ENCODE results near the gene PRPF19. TPM values are rescaled to one million over a fixed set of nuclear protein-coding genes. Genes with fewer than 3 reads are reported as not detected.

The PRPF19 gene
- total and polyA plus RNA-seq, 2 of the 8 experiments (the other 6 are each of a cell fraction or from before 2014, with no cell fraction given): 107 to 141 TPM

- H3K18ac ChIP-seq (ENCODE audit: extremely low read depth, low read length): no peak overlapping the region
- no peak overlapping the region for H3K9ac ChIP-seq (replicated peaks in 1 of 4; ENCODE audit: extremely low read depth in 1 of 4, low read depth in 3 of 4, low read length in 3 of 4)
- H4K20me1 ChIP-seq (replicated peaks in 1 of 2; ENCODE audit: control insufficient read depth in 1 of 2, insufficient read depth in 2 of 2, low read length in 2 of 2): no peaks in the 10 kb centered on the region
- H2BK15ac ChIP-seq (ENCODE audit: low read length): no peak overlapping the region
- 93% methylated on average over 6 of the region's 6 CpGs; no CpG with 5 or more reads in 1 of the 2 experiments for WGBS, 2 experiments (ENCODE audit: extremely low coverage in 1 of 2, insufficient coverage in 1 of 2, insufficient read length in 1 of 2, insufficient replicate concordance in 2 of 2, low coverage in 1 of 2, low lambda C conversion rate in 2 of 2, missing lambda C conversion rate in 1 of 2)
- H4K8ac ChIP-seq (ENCODE audit: extremely low read depth, insufficient read depth, low read length): no peak overlapping the region
- ChIA-PET CTCF (ENCODE audit: partially characterized antibody) (interaction anchor here (0.6 to 9.5 kb wide), 11 partner anchors 8 to 159 kb away, joined by 3 to 52 read pairs (median 5); no protein-coding TSS in a partner anchor), POLR2A (ENCODE audit: partially characterized antibody) (interaction anchor here (0.9 to 2.1 kb wide), 4 partner anchors 15 to 102 kb away, joined by 3 to 7 read pairs (median 3); no protein-coding TSS in a partner anchor)
- no peak overlapping the region for H2BK12ac ChIP-seq (ENCODE audit: low read depth, low read length)
- H3K27ac ChIP-seq (ENCODE audit: low read depth, low read length): no peak overlapping the region
- TF ChIP-seq RXRA (IDR thresholded peaks at IDR 0.05; ENCODE audit: insufficient read depth, low read depth, low read length): no peak
- TF ChIP-seq KDM1A (IDR thresholded peaks at IDR 0.05; ENCODE audit: borderline replicate concordance, low read length): no peak
- no peak for TF ChIP-seq POU5F1 (IDR thresholded peaks at IDR 0.05; ENCODE audit: low read depth, low read length)
- no peak for TF ChIP-seq CBX8 (IDR thresholded peaks at IDR 0.05; ENCODE audit: borderline replicate concordance, low read depth, low read length)
- TF ChIP-seq SP4 (IDR thresholded peaks at IDR 0.05; ENCODE audit: low read length): no peak
- no peak for TF ChIP-seq CEBPB (IDR thresholded peaks at IDR 0.05; ENCODE audit: low read depth, low read length)
- TF ChIP-seq SIN3A (conservative IDR thresholded peaks at IDR 0.05 in 1 of 2, IDR thresholded peaks at IDR 0.05 in 1 of 2; ENCODE audit: low read depth in 1 of 2, low read length in 2 of 2): no peak
- TF ChIP-seq JUND (IDR thresholded peaks at IDR 0.05; ENCODE audit: low read length): no peak
- TF ChIP-seq RAD21 (IDR thresholded peaks at IDR 0.05 in 1 of 2, conservative IDR thresholded peaks at IDR 0.05 in 1 of 2; ENCODE audit: low read depth in 2 of 2, low read length in 2 of 2): no peak
- H3K23ac ChIP-seq (ENCODE audit: insufficient read length): no peak overlapping the region
- H3K9me3 ChIP-seq (ENCODE audit: insufficient read depth in 2 of 2, low read depth in 1 of 2, low read length in 1 of 2): no peaks in the 10 kb centered on the region
- no peak overlapping the region for H2BK20ac ChIP-seq (ENCODE audit: low read length)
- H3K27me3 ChIP-seq (replicated peaks in 1 of 4; ENCODE audit: control insufficient read depth in 3 of 4, extremely low read depth in 1 of 4, insufficient read depth in 3 of 4, low read length in 3 of 4): no peaks in the 10 kb centered on the region
- no peak overlapping the region for H2BK5ac ChIP-seq (ENCODE audit: low read depth, low read length)
- no peaks in the 10 kb centered on the region for H3K36me3 ChIP-seq (ENCODE audit: control insufficient read depth in 2 of 4, insufficient read depth in 4 of 4, low read length in 3 of 4)
- DNase-seq (ENCODE audit: low read depth in 1 of 2, low spot score in 2 of 2): no peak
- H4K5ac ChIP-seq (ENCODE audit: insufficient read length, low read depth, low read length): no peak overlapping the region
- no peak overlapping the region for H3K4ac ChIP-seq (replicated peaks; ENCODE audit: insufficient read length, low read depth, low read length)
- no peak overlapping the region for H3K14ac ChIP-seq (ENCODE audit: insufficient read length)
- H3K4me2 ChIP-seq (ENCODE audit: insufficient read depth in 1 of 2, low read depth in 2 of 2, low read length in 2 of 2): no peak overlapping the region
- H2BK120ac ChIP-seq (replicated peaks; ENCODE audit: low read depth, low read length): no peak overlapping the region
- H2AK5ac ChIP-seq (ENCODE audit: low read depth, low read length): no peak overlapping the region
- no peaks in the 10 kb centered on the region for H3K79me2 ChIP-seq (ENCODE audit: control insufficient read depth in 1 of 2, insufficient read depth in 2 of 2, low read length in 2 of 2)
- H3K56ac ChIP-seq (replicated peaks; ENCODE audit: insufficient read length, low read depth, low read length): no peak overlapping the region
- peaks cover 0 to 4% (median 0%) of the 10 kb centered on the region in 4 experiments; a peak in 4 of 7 replicates for H3K4me1 ChIP-seq (replicated peaks in 1 of 4; ENCODE audit: control insufficient read depth in 3 of 4, insufficient read depth in 4 of 4, low read length in 3 of 4)
- no peak overlapping the region for H2AFZ ChIP-seq (ENCODE audit: low read length)
- H3K79me1 ChIP-seq (ENCODE audit: low read depth, low read length): no peaks in the 10 kb centered on the region
- no peak overlapping the region for H4K91ac ChIP-seq (replicated peaks; ENCODE audit: insufficient read length, low read length)
- H3K23me2 ChIP-seq (ENCODE audit: low read depth, low read length): no peaks in the 10 kb centered on the region
- no peak overlapping the region for H3K4me3 ChIP-seq (ENCODE audit: extremely low read depth in 1 of 4, insufficient read depth in 2 of 4, low read depth in 3 of 4, low read length in 4 of 4)
- FAIRE-seq: no peak
Measured at GRCh38 chr11:60872124-60872960, 34.0 kb downstream of the PRPF19 start.
